Mammary epithelial cell (primary cell): ENCODE data around the gene RYR2.

ENCODE experiments used
- CTCF ChIP-seq, 2 donors: IDR thresholded peaks in 1 of 2; conservative IDR thresholded peaks in 1 of 2; 2 replicates each; pipeline ENCODE4 v1.5.1; 2011 to 2012; ENCODE audit warnings: inconsistent platforms in 2 of 2, low read length in 2 of 2, mild to moderate bottlenecking in 2 of 2, control low read depth in 1 of 2, low read depth in 1 of 2; ENCODE audit not compliant: insufficient read depth in 1 of 2; ENCODE audit errors: extremely low read depth in 1 of 2
- EZH2 ChIP-seq: IDR thresholded peaks from 2 replicates; pipeline ENCODE4 v1.6.1; 2012; ENCODE audit warnings: low read length, inconsistent platforms, borderline replicate concordance

GRCh38 chr1:237032029-237032428, 10.0 kb upstream of the RYR2 start:
- no peak for TF ChIP-seq EZH2
- TF ChIP-seq CTCF (conservative IDR thresholded peaks at IDR 0.05 in 1 of 2, IDR thresholded peaks at IDR 0.05 in 1 of 2; ENCODE audit: extremely low read depth in 1 of 2, insufficient read depth in 1 of 2, low read depth in 1 of 2, low read length in 2 of 2), result no peak
